Lower leg skin (tissue), 4 donors: ENCODE measurements around the gene PDZD7. TPM values are rescaled to one million over a fixed set of nuclear protein-coding genes. Genes with fewer than 3 reads are reported as not detected.
A peak's percentile ranks its signal among the peaks of the same experiment; 100 is the strongest.

ENCODE experiments used
- DNase-seq, 2 donors: peaks; one replicate each; pipeline ENCODE4 v3.0.0-alpha.2; 2019; ENCODE audit warnings: low spot score in 2 of 2
- H3K4me3 ChIP-seq: fragments of 200-600 bp; sonication (generic); 2 replicates; pipeline ENCODE4 v1.5.1; 2017; ENCODE audit warnings: mild to moderate bottlenecking, low read depth; ENCODE audit not compliant: poor library complexity, severe bottlenecking
- POLR2A ChIP-seq, 2 donors: fragments of 450-650 bp; IDR thresholded peaks; one replicate each; pipeline ENCODE4 v1.6.1; 2016 to 2017; ENCODE audit warnings: antibody characterized with exemption in 2 of 2, mild to moderate bottlenecking in 1 of 2, moderate library complexity in 1 of 2
- WGBS, 2 donors: methylation state at CpG; one replicate each; pipeline ENCODE4 v1.1.5; 2018; 5-methylcytosine and 5-hydroxymethylcytosine counted together
- intact Hi-C: fragments of 100-400 bp; cut with DNase I; formaldehyde crosslinking; loops from one replicate; pipeline ENCODE4 v1.15.0; 2023; ENCODE audit warnings: low total_unique reads
- total RNA-seq, 4 donors: library from RNA; depleted of rRNA; stranded (reverse); fragments of >200 nt; gene quantifications; one replicate each; pipeline ENCODE4 v1.1.0, GENCODE V29; 2016
- TF ChIP-seq, protein P1 (sequence below), 3 donors: fragments of 450-650 bp; IDR thresholded peaks; one replicate each; pipeline ENCODE4 v1.5.1; 2016; ENCODE audit warnings: antibody characterized with exemption in 3 of 3, mild to moderate bottlenecking in 3 of 3, moderate library complexity in 2 of 3

Gene PDZD7
- total RNA-seq, 4 donors from 2014 or later: 1.5 to 9.0 (median 3.5) TPM

GRCh38 chr10:101066896-101067355, 36.0 kb upstream of the PDZD7 start:
- peak overlapping the region; percentile 37 for H3K4me3 ChIP-seq
- intact Hi-C loops: no loop called here
- DNase-seq: no peak
- WGBS, 2 donors: 1% methylated on average over 31 of the region's 31 CpGs
- no peak for TF ChIP-seq POLR2A (IDR thresholded peaks at IDR 0.05)
- TF ChIP-seq, protein P1, sequence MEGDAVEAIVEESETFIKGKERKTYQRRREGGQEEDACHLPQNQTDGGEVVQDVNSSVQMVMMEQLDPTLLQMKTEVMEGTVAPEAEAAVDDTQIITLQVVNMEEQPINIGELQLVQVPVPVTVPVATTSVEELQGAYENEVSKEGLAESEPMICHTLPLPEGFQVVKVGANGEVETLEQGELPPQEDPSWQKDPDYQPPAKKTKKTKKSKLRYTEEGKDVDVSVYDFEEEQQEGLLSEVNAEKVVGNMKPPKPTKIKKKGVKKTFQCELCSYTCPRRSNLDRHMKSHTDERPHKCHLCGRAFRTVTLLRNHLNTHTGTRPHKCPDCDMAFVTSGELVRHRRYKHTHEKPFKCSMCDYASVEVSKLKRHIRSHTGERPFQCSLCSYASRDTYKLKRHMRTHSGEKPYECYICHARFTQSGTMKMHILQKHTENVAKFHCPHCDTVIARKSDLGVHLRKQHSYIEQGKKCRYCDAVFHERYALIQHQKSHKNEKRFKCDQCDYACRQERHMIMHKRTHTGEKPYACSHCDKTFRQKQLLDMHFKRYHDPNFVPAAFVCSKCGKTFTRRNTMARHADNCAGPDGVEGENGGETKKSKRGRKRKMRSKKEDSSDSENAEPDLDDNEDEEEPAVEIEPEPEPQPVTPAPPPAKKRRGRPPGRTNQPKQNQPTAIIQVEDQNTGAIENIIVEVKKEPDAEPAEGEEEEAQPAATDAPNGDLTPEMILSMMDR (IDR thresholded peaks at IDR 0.05): no peak

DNA sequence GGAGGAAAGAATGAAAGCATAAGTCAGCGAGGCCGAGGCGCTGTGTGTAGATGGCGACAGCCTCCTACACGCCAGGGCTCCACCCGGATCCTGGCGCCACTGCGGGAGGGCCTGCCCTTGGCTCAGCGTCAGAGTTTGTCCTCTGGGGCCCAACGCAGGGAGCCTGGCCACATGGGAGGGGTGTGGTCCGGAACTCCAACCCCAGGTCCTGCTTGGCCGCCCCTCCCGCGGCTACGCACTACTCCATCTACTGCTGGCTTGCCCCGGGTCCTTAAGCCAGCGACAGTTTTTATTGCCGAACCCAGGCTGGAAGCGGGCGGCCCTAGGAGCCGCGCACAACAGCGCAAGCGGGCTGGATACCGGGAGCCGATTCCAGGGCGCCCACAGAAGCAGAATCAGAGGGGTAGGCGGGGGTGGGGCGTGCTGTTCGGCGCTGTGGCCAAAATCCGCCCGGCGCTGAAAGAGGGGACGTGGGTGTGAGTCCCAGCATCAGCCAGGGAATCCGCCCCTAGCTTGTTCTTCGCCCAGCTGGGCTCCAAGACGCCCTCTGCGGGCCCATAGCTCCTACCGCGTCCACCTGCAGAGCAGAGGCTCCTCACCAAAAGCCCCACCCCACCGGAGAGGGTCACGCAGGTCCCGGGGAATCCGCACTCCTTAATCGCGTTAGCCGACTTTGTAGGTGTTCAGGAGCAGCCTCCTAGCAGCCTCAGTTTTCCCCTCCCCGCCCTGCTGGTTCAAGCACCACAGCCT, 35.4 kb upstream of the PDZD7 start:
- no peak overlapping the region for H3K4me3 ChIP-seq
- intact Hi-C loops: no loop called here
- WGBS, 2 donors: 1% methylated on average over 43 to 48 of the region's 49 CpGs
- TF ChIP-seq, protein P1 (IDR thresholded peaks at IDR 0.05): no peak
- no peak for TF ChIP-seq POLR2A (IDR thresholded peaks at IDR 0.05)
- peak; percentile 60 to 94 for DNase-seq

- intact Hi-C loops: no loop called here
- DNase-seq: no peak
- TF ChIP-seq POLR2A (IDR thresholded peaks at IDR 0.05): no peak
- TF ChIP-seq, protein P1 (IDR thresholded peaks at IDR 0.05): no peak
- H3K4me3 ChIP-seq: no peak overlapping the region
- WGBS, 2 donors: 53 to 55% methylated on average over 3 of the region's 3 CpGs
These were observed 34.7 kb upstream of the PDZD7 start for GRCh38 chr10:101065481-101066145.

DNA sequence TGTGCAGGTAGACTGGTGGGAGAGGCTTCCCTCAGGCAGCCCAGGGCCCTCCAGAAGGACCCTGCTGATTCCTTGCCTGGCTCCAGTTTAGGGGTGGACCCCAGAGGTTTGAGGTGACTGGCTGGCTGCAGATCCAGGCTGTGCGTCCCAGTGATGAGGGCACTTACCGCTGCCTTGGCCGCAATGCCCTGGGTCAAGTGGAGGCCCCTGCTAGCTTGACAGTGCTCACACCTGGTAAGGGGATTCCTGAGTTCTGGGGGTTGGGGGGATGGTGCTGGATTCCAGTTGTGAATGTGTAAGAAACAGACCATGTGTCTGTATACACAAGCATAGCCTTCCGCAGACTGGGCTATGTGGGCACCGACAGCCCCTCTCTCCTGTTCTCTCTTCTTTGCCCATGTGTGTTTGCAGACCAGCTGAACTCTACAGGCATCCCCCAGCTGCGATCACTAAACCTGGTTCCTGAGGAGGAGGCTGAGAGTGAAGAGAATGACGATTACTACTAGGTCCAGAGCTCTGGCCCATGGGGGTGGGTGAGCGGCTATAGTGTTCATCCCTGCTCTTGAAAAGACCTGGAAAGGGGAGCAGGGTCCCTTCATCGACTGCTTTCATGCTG, 33.6 kb upstream of the PDZD7 start:
- 91 to 95% methylated on average over 9 of the region's 9 CpGs for WGBS, 2 donors
- H3K4me3 ChIP-seq: no peak overlapping the region
- TF ChIP-seq, protein P1 (IDR thresholded peaks at IDR 0.05): no peak
- TF ChIP-seq POLR2A (IDR thresholded peaks at IDR 0.05): no peak
- intact Hi-C loops: no loop called here
- no peak for DNase-seq

- TF ChIP-seq, protein P1 (IDR thresholded peaks at IDR 0.05): no peak
- no peak for TF ChIP-seq POLR2A (IDR thresholded peaks at IDR 0.05)
- intact Hi-C loops: no loop called here
- H3K4me3 ChIP-seq: no peak overlapping the region
- DNase-seq: no peak
- 68% methylated on average over 14 of the region's 15 CpGs for WGBS, 2 donors
These were observed 32.9 kb upstream of the PDZD7 start for GRCh38 chr10:101063548-101064414.
